PC-9 (cell line): ENCODE results near the gene RAB7B. TPM values are rescaled to one million over a fixed set of nuclear protein-coding genes. Genes with fewer than 3 reads are reported as not detected.

Source experiments
- BruUV-seq: library from RNA; stranded (reverse); fragments of 400-500 nt; replicated peaks from 2 replicates; lab custom pipeline; 2021; lab: Mats Ljungman, UMichigan
- CTCF ChIA-PET: fragments of 300-600 bp; sonication (Branson Sonifier 250); formaldehyde crosslinking; loops from one replicate; lab custom pipeline; 2022; ENCODE audit warnings: antibody characterized with exemption; lab: Charles Lee
- POLR2A ChIA-PET: fragments of 300-600 bp; sonication (Branson Sonifier 250); formaldehyde crosslinking; loops from one replicate; lab custom pipeline; 2022; ENCODE audit warnings: antibody characterized with exemption; ENCODE audit not compliant: unreplicated experiment; lab: Charles Lee
- DNase-seq, 2 experiments: peaks; one replicate each; pipeline versions ENCODE4 v3.0.0 to v3.0.0-alpha.2; 2015 to 2022; ENCODE audit warnings: mixed read lengths in 1 of 2
- H2AFZ ChIP-seq: fragments of 200-600 bp; sonication (generic); 2 replicates; pipeline ENCODE4 v1.8.1; 2017; ENCODE audit warnings: antibody characterized with exemption
- H3F3A ChIP-seq: fragments of 200-600 bp; sonication (generic); 2 replicates; pipeline ENCODE4 v1.8.1; 2017; ENCODE audit warnings: antibody characterized with exemption, mild to moderate bottlenecking, low read depth; ENCODE audit not compliant: insufficient read depth
- H3K27ac ChIP-seq: fragments of 200-600 bp; sonication (generic); 2 replicates; pipeline ENCODE4 v1.6.1; 2016; ENCODE audit warnings: mixed run types
- H3K27me3 ChIP-seq: fragments of 200-600 bp; sonication (generic); 2 replicates; pipeline ENCODE4 v1.6.1; 2016; ENCODE audit warnings: low read depth, mixed run types; ENCODE audit not compliant: insufficient read depth
- H3K36me3 ChIP-seq: fragments of 200-600 bp; sonication (generic); 2 replicates; pipeline ENCODE4 v1.6.1; 2016; ENCODE audit warnings: low read depth, mixed run types
- H3K4me1 ChIP-seq: fragments of 200-600 bp; sonication (generic); replicated peaks from 2 replicates; pipeline ENCODE4 v1.6.1; 2016; ENCODE audit warnings: mixed run types; ENCODE audit not compliant: insufficient read depth
- H3K4me2 ChIP-seq: fragments of 200-600 bp; sonication (generic); 2 replicates; pipeline ENCODE4 v1.6.1; 2017; ENCODE audit warnings: mixed run types
- H3K4me3 ChIP-seq: fragments of 200-600 bp; sonication (generic); 2 replicates; pipeline ENCODE4 v1.6.1; 2016; ENCODE audit warnings: mixed run types
- H3K79me2 ChIP-seq: fragments of 200-600 bp; sonication (generic); 2 replicates; pipeline ENCODE4 v1.6.1; 2017; ENCODE audit warnings: low read depth, mixed run types
- H3K9me2 ChIP-seq: fragments of 200-600 bp; sonication (generic); 2 replicates; pipeline ENCODE4 v1.8.1; 2017; ENCODE audit warnings: mild to moderate bottlenecking; ENCODE audit not compliant: insufficient read depth
- H3K9me3 ChIP-seq: fragments of 200-600 bp; sonication (generic); 2 replicates; pipeline ENCODE4 v1.8.1; 2016; ENCODE audit warnings: low read depth; ENCODE audit not compliant: insufficient read depth
- H4K20me1 ChIP-seq: fragments of 200-600 bp; sonication (generic); 2 replicates; pipeline ENCODE4 v1.8.1; 2017; ENCODE audit not compliant: insufficient read depth
- CTCF ChIP-seq: fragments of 200-600 bp; sonication (generic); conservative IDR thresholded peaks from 2 replicates; pipeline ENCODE4 v1.6.1; 2017; ENCODE audit warnings: mixed run types, antibody characterized with exemption, mild to moderate bottlenecking, moderate library complexity
- EZH2 ChIP-seq: fragments of 200-600 bp; sonication (generic); IDR thresholded peaks from 2 replicates; pipeline ENCODE4 v1.8.0; 2017; ENCODE audit warnings: antibody characterized with exemption, low read depth
- intact Hi-C: fragments of 100-400 bp; cut with micrococcal nuclease; formaldehyde crosslinking; loops from one replicate; pipeline ENCODE4 v1.10.0; 2022; ENCODE audit not compliant: unreplicated experiment
- total RNA-seq: library from RNA; stranded (reverse); gene quantifications from 2 replicates; pipeline ENCODE4 v1.2.3, GENCODE V29; 2021

Gene RAB7B
- total RNA-seq, 1 experiment from 2014 or later = not detected

GRCh38 chr1:205963352-205964155, 39.6 kb downstream of the RAB7B start:
- intact Hi-C loops = loop anchor here (2.0 kb wide), 1 partner anchor 17 kb away; no protein-coding TSS in a partner anchor
- Histone ChIP-seq H3K27ac (peak overlapping the region; percentile 97), H3K36me3 (no peaks in the 10 kb centered on the region), H3F3A (peaks cover 46% of the 10 kb centered on the region), H3K9me3 (no peaks in the 10 kb centered on the region), H2AFZ (no peak overlapping the region), H3K4me1 (peaks cover 78% of the 10 kb centered on the region), H3K4me2 (peak overlapping the region; percentile 73), H3K9me2 (no peaks in the 10 kb centered on the region), H3K27me3 (no peaks in the 10 kb centered on the region), H3K79me2 (no peaks in the 10 kb centered on the region), H4K20me1 (no peaks in the 10 kb centered on the region), H3K4me3 (peak overlapping the region; percentile 20; the same call in 1 of the 2 replicates)
- DNase-seq = peak in 1 of 2 experiments; percentile 92
- CTCF ChIA-PET = interaction anchor here (2.0 kb wide), 1 partner anchor 14 kb away, joined by 6 read pairs; no protein-coding TSS in a partner anchor
- no peak for TF ChIP-seq CTCF
- TF ChIP-seq EZH2 = no peak
- no TSS peak for BruUV-seq
- POLR2A ChIA-PET = no interaction called here

- H3K27ac ChIP-seq = peak overlapping the region; percentile 97
- CTCF ChIA-PET = interaction anchor here (2.0 kb wide), 1 partner anchor 14 kb away, joined by 6 read pairs; no protein-coding TSS in a partner anchor
Observed at GRCh38 chr1:205962821-205963221, 40.4 kb downstream of the RAB7B start.

More at GRCh38 chr1:205962821-205963221, 40.4 kb downstream of the RAB7B start:
- no peaks in the 10 kb centered on the region for H3K9me3 ChIP-seq
- peaks cover 40% of the 10 kb centered on the region for H3F3A ChIP-seq
- no peak overlapping the region for H2AFZ ChIP-seq
- no peaks in the 10 kb centered on the region for H3K36me3 ChIP-seq
- POLR2A ChIA-PET = no interaction called here
- peaks cover 73% of the 10 kb centered on the region for H3K4me1 ChIP-seq
- peak overlapping the region; percentile 73 for H3K4me2 ChIP-seq
- no peaks in the 10 kb centered on the region for H3K79me2 ChIP-seq
- no peaks in the 10 kb centered on the region for H3K9me2 ChIP-seq
- TSS peak; percentile 60 for BruUV-seq
- intact Hi-C loops = loop anchor here (1.0 to 2.0 kb wide), 2 partner anchors 16 to 29 kb away; no protein-coding TSS in a partner anchor
- no peak for DNase-seq
- no peaks in the 10 kb centered on the region for H4K20me1 ChIP-seq
- peak overlapping the region; percentile 20; the same call in 1 of the 2 replicates for H3K4me3 ChIP-seq
- TF ChIP-seq CTCF = no peak
- TF ChIP-seq EZH2 = no peak
- H3K27me3 ChIP-seq = no peaks in the 10 kb centered on the region
